Measurements from ENCODE around the gene ZAR1. TPM values are rescaled to one million over a fixed set of nuclear protein-coding genes. Genes with fewer than 3 reads are reported as not detected.

Gene ZAR1
- total RNA-seq, 4 donors from 2014 or later, result not detected

DNA sequence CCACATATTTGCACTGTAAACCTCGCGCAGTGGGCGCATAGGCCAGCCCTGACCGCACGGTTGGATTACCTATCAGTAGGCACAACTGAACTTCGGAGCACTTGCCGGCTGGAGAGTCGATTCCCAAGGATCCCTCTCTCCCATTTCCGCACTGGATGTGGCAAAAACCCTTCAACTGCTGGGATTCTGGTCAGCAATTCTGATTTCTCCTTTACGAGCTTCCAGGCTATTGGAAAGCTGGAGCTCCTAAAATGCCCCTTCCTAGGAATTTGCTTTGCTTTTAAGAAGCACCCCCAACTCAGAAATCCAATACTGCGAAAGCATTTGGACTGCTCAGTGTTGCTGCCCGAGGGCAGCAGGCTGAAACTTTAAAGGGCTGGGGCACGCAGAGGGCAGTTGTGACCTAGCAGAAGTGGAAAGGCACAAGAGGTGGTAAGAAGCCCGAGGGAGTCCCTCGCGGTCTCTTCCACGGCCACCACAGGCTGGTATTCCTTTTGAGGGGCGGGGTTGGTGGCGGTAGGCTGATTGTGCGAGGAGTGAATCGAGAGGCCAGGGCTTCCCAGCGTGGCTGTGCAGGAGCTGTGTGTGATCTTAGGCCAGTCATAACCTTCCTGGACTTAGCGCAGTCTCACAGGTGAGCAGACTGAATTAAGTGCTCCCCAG is 1.6 kb downstream of the ZAR1 start:
- peaks cover 0 to 54% (median 33%) of the 10 kb centered on the region in 4 donors for H3K27me3 ChIP-seq
- no peak overlapping the region for H3K27ac ChIP-seq (replicated peaks in 1 of 4)
- 68% methylated on average over 23 of the region's 23 CpGs for WGBS
- no peaks in the 10 kb centered on the region for H3K36me3 ChIP-seq
- H3K9me3 ChIP-seq, result no peaks in the 10 kb centered on the region
- peaks cover 0 to 22% (median 19%) of the 10 kb centered on the region in 4 donors for H3K4me1 ChIP-seq
- intact Hi-C loops (cut with DNase I), result no loop called here
- DNase-seq (ENCODE audit: extremely low spot score), result no peak
- peak overlapping the region in 1 of 4 donors; percentile 49 for H3K4me3 ChIP-seq
- no peak for TF ChIP-seq POLR2A (IDR thresholded peaks at IDR 0.05; ENCODE audit: low read depth)
- no peak for TF ChIP-seq EP300 (IDR thresholded peaks at IDR 0.05)
- TF ChIP-seq POLR2AphosphoS5 (IDR thresholded peaks at IDR 0.05), result no peak

DNA sequence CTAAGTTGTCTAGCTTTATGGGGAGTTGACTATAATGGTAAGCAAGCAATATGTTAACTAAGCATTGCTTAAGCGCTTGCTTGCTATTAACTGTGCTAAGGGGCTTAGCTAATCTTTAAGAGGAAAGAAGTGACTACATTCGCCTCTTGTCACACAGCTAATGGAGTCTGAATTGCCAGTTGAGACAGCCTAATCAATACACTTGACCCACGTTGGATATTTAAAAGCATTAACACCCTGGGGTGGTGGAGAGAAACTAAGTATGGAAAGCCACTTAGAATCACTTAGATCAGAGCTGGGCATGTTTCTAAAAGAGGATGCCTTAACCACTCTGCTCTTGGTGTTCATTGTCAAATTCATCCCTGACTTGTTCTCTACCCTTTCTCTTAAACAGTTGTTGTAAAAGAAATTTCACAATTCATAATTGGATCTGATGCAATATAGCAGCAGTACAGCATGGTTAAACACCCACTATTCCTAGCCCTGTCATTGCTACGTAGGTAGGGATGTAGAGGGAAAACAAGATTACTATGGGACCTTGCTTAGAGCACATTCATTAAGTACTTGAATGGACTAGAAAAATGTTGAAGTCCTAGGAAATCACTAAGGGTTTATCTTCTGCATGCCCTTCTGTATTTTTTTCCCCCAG is 3.5 kb downstream of the ZAR1 start:
- TF ChIP-seq CTCF (IDR thresholded peaks at IDR 0.05), result no peak
- TF ChIP-seq EP300 (IDR thresholded peaks at IDR 0.05), result no peak
- TF ChIP-seq POLR2AphosphoS5 (IDR thresholded peaks at IDR 0.05), result no peak
- TF ChIP-seq POLR2A (IDR thresholded peaks at IDR 0.05; ENCODE audit: low read depth), result no peak
- H3K27me3 ChIP-seq, result peaks cover 0 to 35% (median 29%) of the 10 kb centered on the region in 4 donors
- no peak overlapping the region for H3K4me3 ChIP-seq
- no peaks in the 10 kb centered on the region for H3K9me3 ChIP-seq
- WGBS, result 75% methylated on average over 4 of the region's 4 CpGs
- H3K27ac ChIP-seq (replicated peaks in 1 of 4), result no peak overlapping the region
- peaks cover 0 to 22% (median 19%) of the 10 kb centered on the region in 4 donors for H3K4me1 ChIP-seq
- DNase-seq (ENCODE audit: extremely low spot score), result no peak
- intact Hi-C loops (cut with DNase I), result no loop called here
- H3K36me3 ChIP-seq, result peaks cover 0 to 10% (median 3%) of the 10 kb centered on the region in 4 donors

GRCh38 chr4:48495941-48496340 is 5.9 kb downstream of the ZAR1 start:
- no peak for TF ChIP-seq POLR2AphosphoS5 (IDR thresholded peaks at IDR 0.05)
- TF ChIP-seq POLR2A (IDR thresholded peaks at IDR 0.05; ENCODE audit: low read depth), result no peak
- TF ChIP-seq CTCF (IDR thresholded peaks at IDR 0.05), result no peak
- no peak for TF ChIP-seq EP300 (IDR thresholded peaks at IDR 0.05)
- intact Hi-C loops (cut with DNase I), result no loop called here
- Histone ChIP-seq H3K4me1 (peaks cover 0 to 5% (median 4%) of the 10 kb centered on the region in 4 donors), H3K27me3 (peaks cover 0 to 12% (median 10%) of the 10 kb centered on the region in 4 donors), H3K36me3 (peaks cover 16 to 34% (median 22%) of the 10 kb centered on the region in 4 donors), H3K9me3 (no peaks in the 10 kb centered on the region), H3K4me3 (no peak overlapping the region), H3K27ac (replicated peaks in 1 of 4) (no peak overlapping the region)
- no peak for DNase-seq (ENCODE audit: extremely low spot score)
- WGBS, result 100% methylated on average over 2 of the region's 2 CpGs

- no peak for DNase-seq (ENCODE audit: extremely low spot score)
- Histone ChIP-seq H3K27me3 (no peaks in the 10 kb centered on the region), H3K9me3 (no peaks in the 10 kb centered on the region), H3K27ac (replicated peaks in 1 of 4) (no peak overlapping the region), H3K36me3 (peaks cover 19 to 59% (median 36%) of the 10 kb centered on the region in 4 donors), H3K4me1 (no peaks in the 10 kb centered on the region), H3K4me3 (no peak overlapping the region)
- intact Hi-C loops (cut with DNase I), result no loop called here
- TF ChIP-seq POLR2A (IDR thresholded peaks at IDR 0.05; ENCODE audit: low read depth), result no peak
- no peak for TF ChIP-seq EP300 (IDR thresholded peaks at IDR 0.05)
- WGBS, result 92% methylated on average over 4 of the region's 4 CpGs
Observed at GRCh38 chr4:48498895-48499294, 8.8 kb downstream of the ZAR1 start.

DNA sequence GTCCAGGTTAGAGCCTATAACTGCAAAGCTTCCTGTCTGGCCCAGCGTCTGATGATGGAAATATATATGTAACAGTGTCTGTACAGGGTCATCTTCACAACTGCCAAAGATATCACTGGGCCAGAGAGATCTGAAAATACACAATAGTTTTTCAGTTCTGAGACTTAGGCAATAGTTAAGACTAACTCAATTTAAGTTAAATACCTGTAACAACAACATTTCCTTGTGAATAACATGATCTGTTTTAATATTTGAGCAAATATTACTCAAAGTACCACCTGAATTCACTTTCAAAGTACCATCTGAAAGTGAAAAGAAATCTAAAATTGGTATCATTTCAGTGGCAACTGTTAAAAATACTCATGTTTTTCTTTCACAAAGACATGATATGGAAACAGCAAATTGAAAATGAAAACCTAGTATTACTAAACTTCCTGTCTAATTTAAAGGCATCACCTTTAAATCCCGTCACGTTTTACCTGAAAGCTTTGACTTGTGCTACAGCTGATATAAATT is 9.6 kb downstream of the ZAR1 start:
- Histone ChIP-seq H3K27me3 (no peaks in the 10 kb centered on the region), H3K9me3 (no peaks in the 10 kb centered on the region), H3K27ac (replicated peaks in 1 of 4) (no peak overlapping the region), H3K4me3 (no peak overlapping the region), H3K4me1 (no peaks in the 10 kb centered on the region), H3K36me3 (peaks cover 20 to 66% (median 42%) of the 10 kb centered on the region in 4 donors)
- intact Hi-C loops (cut with DNase I), result no loop called here
- no peak for DNase-seq (ENCODE audit: extremely low spot score)
- TF ChIP-seq CTCF (IDR thresholded peaks at IDR 0.05), result no peak
- no peak for TF ChIP-seq EP300 (IDR thresholded peaks at IDR 0.05)
- no peak for TF ChIP-seq POLR2A (IDR thresholded peaks at IDR 0.05; ENCODE audit: low read depth)
- no peak for TF ChIP-seq POLR2AphosphoS5 (IDR thresholded peaks at IDR 0.05)
- 72% methylated on average over 3 of the region's 3 CpGs for WGBS

All from esophagus muscularis mucosa (tissue), 4 donors.